Esophagus squamous epithelium (tissue), 5 donors: ENCODE measurements around the gene MOB3C. TPM values are rescaled to one million over a fixed set of nuclear protein-coding genes. Genes with fewer than 3 reads are reported as not detected.

Source experiments
- DNase-seq: peaks from one replicate; lab custom pipeline; 2025; lab: John Stamatoyannopoulos, UW
- H3K27ac ChIP-seq, 4 donors: fragments of 200-600 bp; sonication (generic); one replicate each; pipeline ENCODE4 v1.5.1; 2016 to 2019; ENCODE audit warnings: mild to moderate bottlenecking in 1 of 4
- H3K27me3 ChIP-seq, 4 donors: fragments of 200-600 bp; sonication (generic); 1 replicate in 3 of 4; 2 replicates in 1 of 4; pipeline versions ENCODE4 v1.5.1 to v1.6.0; 2017 to 2021; ENCODE audit warnings: antibody characterized with exemption in 1 of 4
- H3K36me3 ChIP-seq, 3 donors: fragments of 200-600 bp; sonication (generic); one replicate each; pipeline ENCODE4 v1.5.1; 2016 to 2019
- H3K4me1 ChIP-seq, 3 donors: fragments of 200-600 bp; sonication (generic); one replicate each; pipeline ENCODE4 v1.5.1; 2017 to 2019
- H3K4me3 ChIP-seq, 4 donors: fragments of 200-600 bp; sonication (generic); 1 replicate in 3 of 4; 2 replicates in 1 of 4; pipeline ENCODE4 v1.5.1; 2016 to 2019; ENCODE audit warnings: mild to moderate bottlenecking in 2 of 4, moderate library complexity in 1 of 4
- H3K9me3 ChIP-seq, 3 donors: fragments of 200-600 bp; sonication (generic); one replicate each; pipeline ENCODE4 v1.5.1; 2016 to 2019
- CTCF ChIP-seq, 6 experiments: fragments of 450-650 bp in 4 of 6; fragments of 200-600 bp in 2 of 6; sonication (generic) in 2 of 6; IDR thresholded peaks; one replicate each; pipeline ENCODE4 v1.5.1; 2016 to 2019; ENCODE audit warnings: antibody characterized with exemption in 6 of 6, mild to moderate bottlenecking in 4 of 6, moderate library complexity in 4 of 6
- POLR2A ChIP-seq, 4 donors: fragments of 450-650 bp; IDR thresholded peaks; one replicate each; pipeline ENCODE4 v1.6.1; 2017; ENCODE audit warnings: antibody characterized with exemption in 4 of 4, mild to moderate bottlenecking in 4 of 4, moderate library complexity in 3 of 4
- WGBS, 2 donors: methylation state at CpG; one replicate each; pipeline ENCODE4 v1.1.5; 2018; 5-methylcytosine and 5-hydroxymethylcytosine counted together
- intact Hi-C: fragments of 100-400 bp; cut with DNase I; formaldehyde crosslinking; loops from one replicate; pipeline ENCODE4 v1.15.0; 2022
- total RNA-seq, 4 donors: library from RNA; depleted of rRNA; stranded (reverse); fragments of >200 nt; gene quantifications; one replicate each; pipeline ENCODE4 v1.1.0, GENCODE V29; 2016
- donor health status: DM: yes; HTN: yes; CAD: no.

MOB3C gene
- total RNA-seq, 4 donors from 2014 or later = 12.0 to 29.3 (median 18.7) TPM

DNA sequence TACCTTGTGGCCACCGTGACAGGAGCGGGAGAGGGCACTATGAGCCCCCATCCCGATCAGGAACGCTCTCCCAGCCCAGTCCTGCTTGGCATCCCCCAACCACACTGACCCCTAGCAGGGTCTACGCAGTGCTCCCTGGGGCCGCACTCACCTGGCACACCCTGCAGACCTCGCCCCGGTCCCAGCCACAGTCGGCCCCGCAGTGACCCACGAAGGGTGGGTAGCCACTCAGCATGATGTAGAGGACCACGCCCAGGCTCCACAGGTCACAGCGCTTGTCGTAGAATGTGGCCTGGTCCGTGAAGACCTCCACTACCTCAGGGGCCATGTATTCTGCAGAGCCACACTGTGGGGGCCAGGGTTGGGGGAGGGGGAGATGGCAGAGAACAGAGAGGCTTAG is 54.1 kb downstream of the MOB3C start:
- H3K27me3 ChIP-seq = no peaks in the 10 kb centered on the region
- intact Hi-C loops = no loop called here
- no peak overlapping the region for H3K27ac ChIP-seq
- no peaks in the 10 kb centered on the region for H3K4me1 ChIP-seq
- no peak overlapping the region for H3K4me3 ChIP-seq
- no peaks in the 10 kb centered on the region for H3K9me3 ChIP-seq
- 92 to 93% methylated on average over 4 to 10 of the region's 15 CpGs for WGBS, 2 donors
- H3K36me3 ChIP-seq = peaks cover 31 to 99% (median 34%) of the 10 kb centered on the region in 3 donors
- TF ChIP-seq CTCF (IDR thresholded peaks at IDR 0.05) = no peak
- TF ChIP-seq POLR2A (IDR thresholded peaks at IDR 0.05) = no peak
- no peak for DNase-seq

DNA sequence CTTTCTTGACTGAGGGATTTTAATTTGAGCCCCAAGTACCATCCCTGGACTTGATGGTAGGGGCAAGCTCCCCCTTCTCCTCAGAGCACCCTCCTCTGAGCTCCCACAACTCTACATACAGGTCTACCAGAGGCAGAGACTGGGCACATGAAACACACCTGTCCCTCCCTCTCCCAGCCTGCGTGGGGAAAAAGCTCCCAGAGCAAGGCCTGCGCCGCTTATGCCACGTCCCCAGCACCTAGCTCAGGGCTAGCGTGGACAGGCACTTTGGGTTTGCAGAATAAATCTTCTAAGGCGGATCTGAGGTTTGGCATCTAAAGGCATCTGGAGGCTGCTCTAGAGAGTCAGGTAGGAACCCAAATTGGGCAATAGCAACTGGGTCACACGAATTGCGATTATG is 57.6 kb downstream of the MOB3C start:
- Histone ChIP-seq H3K4me3 (no peak overlapping the region), H3K9me3 (no peaks in the 10 kb centered on the region), H3K4me1 (peaks cover 0 to 7% (median 0%) of the 10 kb centered on the region in 3 donors), H3K36me3 (peaks cover 22 to 68% (median 31%) of the 10 kb centered on the region in 3 donors), H3K27me3 (no peaks in the 10 kb centered on the region), H3K27ac (no peak overlapping the region)
- no peak for DNase-seq
- WGBS, 2 donors = 80% methylated on average over 4 of the region's 8 CpGs; no CpG with 5 or more reads in 1 of the 2 donors
- intact Hi-C loops = no loop called here
- TF ChIP-seq POLR2A (IDR thresholded peaks at IDR 0.05) (no peak), CTCF (IDR thresholded peaks at IDR 0.05) (no peak)

GRCh38 chr1:46558141-46558963 is 58.3 kb downstream of the MOB3C start:
- Histone ChIP-seq H3K36me3 (peaks cover 22 to 63% (median 29%) of the 10 kb centered on the region in 3 donors), H3K4me3 (no peak overlapping the region), H3K4me1 (peaks cover 0 to 7% (median 0%) of the 10 kb centered on the region in 3 donors), H3K27ac (no peak overlapping the region), H3K9me3 (no peaks in the 10 kb centered on the region), H3K27me3 (no peaks in the 10 kb centered on the region)
- 86% methylated on average over 9 to 15 of the region's 20 CpGs for WGBS, 2 donors
- intact Hi-C loops = no loop called here
- no peak for DNase-seq
- no peak for TF ChIP-seq CTCF (IDR thresholded peaks at IDR 0.05)

Other genes starting within 250 kb of the MOB3C start
- gene FAAH, start 222.5 kb downstream of the MOB3C start, total RNA-seq = 10 to 100 TPM; 12.3 to 29.6 (median 16.7) TPM
- not detected for gene DMBX1, start 127.0 kb downstream of the MOB3C start, total RNA-seq
- not detected for gene KNCN, start 65.2 kb downstream of the MOB3C start, total RNA-seq
- 10 to 100 TPM; 18.2 to 33.7 (median 33.6) TPM for gene MKNK1, start 12.5 kb downstream of the MOB3C start, total RNA-seq
- gene ATPAF1, start 51.6 kb upstream of the MOB3C start, total RNA-seq = 10 to 100 TPM; 25.7 to 39.1 (median 32.8) TPM
- not detected for gene TEX38, start 55.0 kb upstream of the MOB3C start, total RNA-seq
- 10 to 100 TPM; 68.7 to 98.8 (median 88.9) TPM for gene EFCAB14, start 102.3 kb upstream of the MOB3C start, total RNA-seq
- gene CYP4B1, start 182.2 kb upstream of the MOB3C start, total RNA-seq = 100 to 1,000 TPM in 2 of 4 donors, 10 to 100 TPM in 2; 14.0 to 147 (median 109) TPM